ENCODE data around the gene AMZ1. TPM values are rescaled to one million over a fixed set of nuclear protein-coding genes. Genes with fewer than 3 reads are reported as not detected.

The AMZ1 gene
- total and polyA plus RNA-seq, 8 donors: under 0.01 to 1.4 (median 0.45) TPM; not detected in 5

- no peak overlapping the region for H3K27ac ChIP-seq
- H3K27me3 ChIP-seq: no peaks in the 10 kb centered on the region
- intact Hi-C loops (cut with DNase I; ENCODE audit: low total_unique reads): no loop called here
- no peak for TF ChIP-seq POLR2AphosphoS5 (IDR thresholded peaks at IDR 0.05)
- no peak for TF ChIP-seq EP300 (IDR thresholded peaks at IDR 0.05)
- no peak for TF ChIP-seq CTCF (IDR thresholded peaks at IDR 0.05)
- TF ChIP-seq POLR2A (IDR thresholded peaks at IDR 0.05): no peak
- no peak for DNase-seq
- H3K4me3 ChIP-seq: no peak overlapping the region
- peaks cover 14 to 87% (median 75%) of the 10 kb centered on the region in 4 donors for H3K36me3 ChIP-seq
- WGBS, 5 donors: 91 to 96% (median 93%) methylated on average over 5 to 12 of the region's 12 CpGs
- no peaks in the 10 kb centered on the region for H3K9me3 ChIP-seq
- no peaks in the 10 kb centered on the region for H3K4me1 ChIP-seq
Observed at GRCh38 chr7:2652736-2653060, 35.3 kb upstream of the AMZ1 start.

GRCh38 chr7:2654059-2654458 is 33.9 kb upstream of the AMZ1 start:
- Histone ChIP-seq H3K4me3 (no peak overlapping the region), H3K27me3 (no peaks in the 10 kb centered on the region), H3K36me3 (peaks cover 9 to 87% (median 78%) of the 10 kb centered on the region in 4 donors), H3K27ac (no peak overlapping the region), H3K4me1 (no peaks in the 10 kb centered on the region), H3K9me3 (no peaks in the 10 kb centered on the region)
- no peak for DNase-seq
- intact Hi-C loops (cut with DNase I; ENCODE audit: low total_unique reads): no loop called here
- TF ChIP-seq POLR2A (IDR thresholded peaks at IDR 0.05) (no peak), EP300 (IDR thresholded peaks at IDR 0.05) (no peak), CTCF (IDR thresholded peaks at IDR 0.05) (no peak), POLR2AphosphoS5 (IDR thresholded peaks at IDR 0.05) (no peak)
- 71 to 92% (median 74%) methylated on average over 5 of the region's 5 CpGs for WGBS, 5 donors

- H3K36me3 ChIP-seq: peaks cover 9 to 87% (median 73%) of the 10 kb centered on the region in 4 donors
Observed at GRCh38 chr7:2655870-2656614, 32.0 kb upstream of the AMZ1 start.

GRCh38 chr7:2657208-2657607 is 30.8 kb upstream of the AMZ1 start:
- no peak overlapping the region for H3K4me3 ChIP-seq
- WGBS, 5 donors: 48 to 97% (median 76%) methylated on average over 2 of the region's 2 CpGs
- intact Hi-C loops (cut with DNase I; ENCODE audit: low total_unique reads): no loop called here
- peaks cover 6 to 86% (median 72%) of the 10 kb centered on the region in 4 donors for H3K36me3 ChIP-seq
- no peaks in the 10 kb centered on the region for H3K9me3 ChIP-seq
- no peaks in the 10 kb centered on the region for H3K27me3 ChIP-seq
- no peak for TF ChIP-seq CTCF (IDR thresholded peaks at IDR 0.05)
- TF ChIP-seq POLR2A (IDR thresholded peaks at IDR 0.05): no peak
- no peak for TF ChIP-seq POLR2AphosphoS5 (IDR thresholded peaks at IDR 0.05)
- no peak overlapping the region for H3K27ac ChIP-seq
- no peak for DNase-seq
- peaks cover 0 to 1% (median under 1%) of the 10 kb centered on the region in 4 donors for H3K4me1 ChIP-seq

More at GRCh38 chr7:2655870-2656614, 32.0 kb upstream of the AMZ1 start:
- no peaks in the 10 kb centered on the region for H3K9me3 ChIP-seq
- H3K27ac ChIP-seq: no peak overlapping the region
- no peak for TF ChIP-seq EP300 (IDR thresholded peaks at IDR 0.05)
- TF ChIP-seq POLR2AphosphoS5 (IDR thresholded peaks at IDR 0.05): no peak
- TF ChIP-seq POLR2A (IDR thresholded peaks at IDR 0.05): no peak
- TF ChIP-seq CTCF (IDR thresholded peaks at IDR 0.05): no peak
- no peak overlapping the region for H3K4me3 ChIP-seq
- 91 to 96% (median 96%) methylated on average over 21 to 29 of the region's 29 CpGs for WGBS, 5 donors
- H3K4me1 ChIP-seq: no peaks in the 10 kb centered on the region
- no peaks in the 10 kb centered on the region for H3K27me3 ChIP-seq
- DNase-seq: no peak
- intact Hi-C loops (cut with DNase I; ENCODE audit: low total_unique reads): no loop called here
